WTC11 (cell line): ENCODE results near the gene TARBP1.

ENCODE experiments used
- CREB1 ChIP-seq: sonication (generic); formaldehyde crosslinking; IDR thresholded peaks from 2 replicates; pipeline ENCODE4 v1.8.0; 2023; ENCODE audit warnings: mild to moderate bottlenecking, missing genetic modification reagents
- TF ChIP-seq, protein P1 (sequence below): sonication (generic); formaldehyde crosslinking; conservative IDR thresholded peaks from 2 replicates; pipeline ENCODE4 v1.8.1; 2023; ENCODE audit warnings: mild to moderate bottlenecking, low read depth, missing genetic modification reagents, moderate library complexity
- TF ChIP-seq, protein P2 (sequence below): fragments of 200-600 bp; IDR thresholded peaks from 2 replicates; pipeline ENCODE4 v1.8.0; 2022; ENCODE audit warnings: antibody characterized with exemption
- TF ChIP-seq, protein P3 (sequence below): sonication (generic); formaldehyde crosslinking; IDR thresholded peaks from 2 replicates; pipeline ENCODE4 v1.8.0; 2023; ENCODE audit warnings: missing genetic modification reagents

DNA sequence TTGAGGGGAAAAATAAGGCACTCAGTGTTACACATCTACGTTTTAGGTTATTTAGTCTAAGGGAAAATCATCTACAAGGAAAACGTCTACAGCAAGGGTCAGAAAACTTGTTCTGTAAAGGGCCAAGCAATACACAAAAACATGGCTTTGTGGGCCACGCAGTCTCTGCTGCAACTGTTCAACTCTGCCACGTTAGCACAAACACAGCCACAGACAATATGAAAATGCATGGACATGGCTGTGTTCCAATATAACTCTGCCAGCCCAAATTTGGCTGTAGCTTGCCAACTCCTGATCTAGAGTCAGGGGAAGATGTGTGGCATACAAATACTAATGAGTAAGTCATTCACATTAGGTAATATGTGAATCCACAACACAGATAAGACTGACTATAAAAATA is 65.0 kb downstream of the TARBP1 start:
- TF ChIP-seq, protein P1, sequence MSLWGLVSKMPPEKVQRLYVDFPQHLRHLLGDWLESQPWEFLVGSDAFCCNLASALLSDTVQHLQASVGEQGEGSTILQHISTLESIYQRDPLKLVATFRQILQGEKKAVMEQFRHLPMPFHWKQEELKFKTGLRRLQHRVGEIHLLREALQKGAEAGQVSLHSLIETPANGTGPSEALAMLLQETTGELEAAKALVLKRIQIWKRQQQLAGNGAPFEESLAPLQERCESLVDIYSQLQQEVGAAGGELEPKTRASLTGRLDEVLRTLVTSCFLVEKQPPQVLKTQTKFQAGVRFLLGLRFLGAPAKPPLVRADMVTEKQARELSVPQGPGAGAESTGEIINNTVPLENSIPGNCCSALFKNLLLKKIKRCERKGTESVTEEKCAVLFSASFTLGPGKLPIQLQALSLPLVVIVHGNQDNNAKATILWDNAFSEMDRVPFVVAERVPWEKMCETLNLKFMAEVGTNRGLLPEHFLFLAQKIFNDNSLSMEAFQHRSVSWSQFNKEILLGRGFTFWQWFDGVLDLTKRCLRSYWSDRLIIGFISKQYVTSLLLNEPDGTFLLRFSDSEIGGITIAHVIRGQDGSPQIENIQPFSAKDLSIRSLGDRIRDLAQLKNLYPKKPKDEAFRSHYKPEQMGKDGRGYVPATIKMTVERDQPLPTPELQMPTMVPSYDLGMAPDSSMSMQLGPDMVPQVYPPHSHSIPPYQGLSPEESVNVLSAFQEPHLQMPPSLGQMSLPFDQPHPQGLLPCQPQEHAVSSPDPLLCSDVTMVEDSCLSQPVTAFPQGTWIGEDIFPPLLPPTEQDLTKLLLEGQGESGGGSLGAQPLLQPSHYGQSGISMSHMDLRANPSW (CRISPR knock-in tag) = no peak
- TF ChIP-seq, protein P2, sequence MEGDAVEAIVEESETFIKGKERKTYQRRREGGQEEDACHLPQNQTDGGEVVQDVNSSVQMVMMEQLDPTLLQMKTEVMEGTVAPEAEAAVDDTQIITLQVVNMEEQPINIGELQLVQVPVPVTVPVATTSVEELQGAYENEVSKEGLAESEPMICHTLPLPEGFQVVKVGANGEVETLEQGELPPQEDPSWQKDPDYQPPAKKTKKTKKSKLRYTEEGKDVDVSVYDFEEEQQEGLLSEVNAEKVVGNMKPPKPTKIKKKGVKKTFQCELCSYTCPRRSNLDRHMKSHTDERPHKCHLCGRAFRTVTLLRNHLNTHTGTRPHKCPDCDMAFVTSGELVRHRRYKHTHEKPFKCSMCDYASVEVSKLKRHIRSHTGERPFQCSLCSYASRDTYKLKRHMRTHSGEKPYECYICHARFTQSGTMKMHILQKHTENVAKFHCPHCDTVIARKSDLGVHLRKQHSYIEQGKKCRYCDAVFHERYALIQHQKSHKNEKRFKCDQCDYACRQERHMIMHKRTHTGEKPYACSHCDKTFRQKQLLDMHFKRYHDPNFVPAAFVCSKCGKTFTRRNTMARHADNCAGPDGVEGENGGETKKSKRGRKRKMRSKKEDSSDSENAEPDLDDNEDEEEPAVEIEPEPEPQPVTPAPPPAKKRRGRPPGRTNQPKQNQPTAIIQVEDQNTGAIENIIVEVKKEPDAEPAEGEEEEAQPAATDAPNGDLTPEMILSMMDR = no peak
- TF ChIP-seq, protein P3, sequence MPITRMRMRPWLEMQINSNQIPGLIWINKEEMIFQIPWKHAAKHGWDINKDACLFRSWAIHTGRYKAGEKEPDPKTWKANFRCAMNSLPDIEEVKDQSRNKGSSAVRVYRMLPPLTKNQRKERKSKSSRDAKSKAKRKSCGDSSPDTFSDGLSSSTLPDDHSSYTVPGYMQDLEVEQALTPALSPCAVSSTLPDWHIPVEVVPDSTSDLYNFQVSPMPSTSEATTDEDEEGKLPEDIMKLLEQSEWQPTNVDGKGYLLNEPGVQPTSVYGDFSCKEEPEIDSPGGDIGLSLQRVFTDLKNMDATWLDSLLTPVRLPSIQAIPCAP (CRISPR knock-in tag) = no peak
- no peak for TF ChIP-seq CREB1 (CRISPR knock-in tag)
